HFF-Myc (cell line): ENCODE results near the gene ARFGAP3.

Source experiments
- DNase-seq: peaks from one replicate; pipeline ENCODE4 v3.0.0-alpha.2; 2011; ENCODE audit warnings: low read depth; ENCODE audit errors: extremely low read depth
- H3K4me3 ChIP-seq: replicated peaks from 2 replicates; pipeline ENCODE4 v1.5.1; 2011; ENCODE audit warnings: low read depth, mild to moderate bottlenecking, control low read depth, low read length
- TF ChIP-seq, protein P1 (sequence below): IDR thresholded peaks from 2 replicates; pipeline ENCODE4 v1.5.1; 2012; ENCODE audit warnings: mild to moderate bottlenecking, low read depth, low read length, control low read depth; ENCODE audit errors: missing control alignments

The ARFGAP3 gene

DNA sequence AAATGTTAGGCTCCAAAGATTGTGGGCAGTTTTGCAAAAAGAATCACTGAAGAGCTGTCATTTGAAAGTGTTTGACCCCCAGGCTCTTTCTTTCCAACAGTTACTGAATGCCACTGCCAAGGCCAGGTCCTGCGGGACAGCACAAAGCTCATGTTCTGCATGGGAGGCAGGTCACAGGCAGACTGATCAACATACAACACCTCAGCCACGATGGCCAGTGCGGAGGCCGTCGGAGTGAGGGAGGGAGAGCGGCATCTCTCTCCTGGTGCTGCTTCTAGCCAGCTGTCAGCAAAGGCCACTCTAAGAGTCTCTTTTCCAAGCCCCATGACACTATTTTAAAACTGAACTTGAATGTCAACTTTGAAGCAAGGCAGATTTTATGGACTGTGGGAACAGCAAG lies 49.9 kb downstream of the ARFGAP3 start:
- TF ChIP-seq, protein P1, sequence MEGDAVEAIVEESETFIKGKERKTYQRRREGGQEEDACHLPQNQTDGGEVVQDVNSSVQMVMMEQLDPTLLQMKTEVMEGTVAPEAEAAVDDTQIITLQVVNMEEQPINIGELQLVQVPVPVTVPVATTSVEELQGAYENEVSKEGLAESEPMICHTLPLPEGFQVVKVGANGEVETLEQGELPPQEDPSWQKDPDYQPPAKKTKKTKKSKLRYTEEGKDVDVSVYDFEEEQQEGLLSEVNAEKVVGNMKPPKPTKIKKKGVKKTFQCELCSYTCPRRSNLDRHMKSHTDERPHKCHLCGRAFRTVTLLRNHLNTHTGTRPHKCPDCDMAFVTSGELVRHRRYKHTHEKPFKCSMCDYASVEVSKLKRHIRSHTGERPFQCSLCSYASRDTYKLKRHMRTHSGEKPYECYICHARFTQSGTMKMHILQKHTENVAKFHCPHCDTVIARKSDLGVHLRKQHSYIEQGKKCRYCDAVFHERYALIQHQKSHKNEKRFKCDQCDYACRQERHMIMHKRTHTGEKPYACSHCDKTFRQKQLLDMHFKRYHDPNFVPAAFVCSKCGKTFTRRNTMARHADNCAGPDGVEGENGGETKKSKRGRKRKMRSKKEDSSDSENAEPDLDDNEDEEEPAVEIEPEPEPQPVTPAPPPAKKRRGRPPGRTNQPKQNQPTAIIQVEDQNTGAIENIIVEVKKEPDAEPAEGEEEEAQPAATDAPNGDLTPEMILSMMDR, result no peak
- H3K4me3 ChIP-seq, result no peak overlapping the region
- no peak for DNase-seq

DNA sequence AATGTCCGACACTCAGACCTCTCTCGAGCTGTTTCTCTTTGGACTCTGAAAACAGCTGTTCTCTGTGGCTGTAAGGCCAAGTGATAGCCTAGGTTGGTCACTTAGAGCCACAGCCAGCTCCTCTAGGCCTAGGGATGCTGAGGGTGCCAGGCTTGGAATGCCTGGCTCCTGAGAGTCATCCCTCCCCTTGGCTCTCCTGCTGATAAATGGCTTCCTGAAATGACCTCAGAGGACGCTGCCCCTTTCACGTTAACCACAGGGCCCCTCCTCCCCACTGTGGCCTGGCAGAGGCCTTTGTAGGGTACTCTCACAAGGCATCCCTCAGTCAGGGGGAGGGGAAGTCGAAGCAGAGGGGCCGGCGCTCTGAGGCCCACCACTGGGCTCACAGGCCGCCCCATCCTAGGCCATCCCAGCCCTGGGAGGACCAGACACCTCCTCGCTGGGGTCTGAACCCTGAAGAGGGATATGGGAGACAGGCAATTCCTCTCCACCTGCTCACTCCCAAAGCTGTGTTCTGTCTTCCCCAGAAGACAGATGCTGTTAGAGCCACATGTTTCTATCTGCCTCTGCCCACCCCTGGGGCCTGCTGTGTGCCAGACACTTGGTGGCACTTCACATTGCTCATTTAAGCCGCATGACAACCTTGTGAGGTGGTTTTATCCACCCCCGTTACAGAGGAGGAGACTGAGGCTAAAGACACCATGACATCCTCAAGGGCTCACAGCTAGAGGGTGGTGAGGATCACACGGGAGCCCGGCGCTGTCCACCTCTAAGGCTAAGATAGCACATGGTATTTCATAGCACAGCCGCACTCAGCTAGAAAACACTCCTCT lies 50.9 kb downstream of the ARFGAP3 start:
- TF ChIP-seq, protein P1, result no peak
- no peak overlapping the region for H3K4me3 ChIP-seq
- DNase-seq, result no peak

DNA sequence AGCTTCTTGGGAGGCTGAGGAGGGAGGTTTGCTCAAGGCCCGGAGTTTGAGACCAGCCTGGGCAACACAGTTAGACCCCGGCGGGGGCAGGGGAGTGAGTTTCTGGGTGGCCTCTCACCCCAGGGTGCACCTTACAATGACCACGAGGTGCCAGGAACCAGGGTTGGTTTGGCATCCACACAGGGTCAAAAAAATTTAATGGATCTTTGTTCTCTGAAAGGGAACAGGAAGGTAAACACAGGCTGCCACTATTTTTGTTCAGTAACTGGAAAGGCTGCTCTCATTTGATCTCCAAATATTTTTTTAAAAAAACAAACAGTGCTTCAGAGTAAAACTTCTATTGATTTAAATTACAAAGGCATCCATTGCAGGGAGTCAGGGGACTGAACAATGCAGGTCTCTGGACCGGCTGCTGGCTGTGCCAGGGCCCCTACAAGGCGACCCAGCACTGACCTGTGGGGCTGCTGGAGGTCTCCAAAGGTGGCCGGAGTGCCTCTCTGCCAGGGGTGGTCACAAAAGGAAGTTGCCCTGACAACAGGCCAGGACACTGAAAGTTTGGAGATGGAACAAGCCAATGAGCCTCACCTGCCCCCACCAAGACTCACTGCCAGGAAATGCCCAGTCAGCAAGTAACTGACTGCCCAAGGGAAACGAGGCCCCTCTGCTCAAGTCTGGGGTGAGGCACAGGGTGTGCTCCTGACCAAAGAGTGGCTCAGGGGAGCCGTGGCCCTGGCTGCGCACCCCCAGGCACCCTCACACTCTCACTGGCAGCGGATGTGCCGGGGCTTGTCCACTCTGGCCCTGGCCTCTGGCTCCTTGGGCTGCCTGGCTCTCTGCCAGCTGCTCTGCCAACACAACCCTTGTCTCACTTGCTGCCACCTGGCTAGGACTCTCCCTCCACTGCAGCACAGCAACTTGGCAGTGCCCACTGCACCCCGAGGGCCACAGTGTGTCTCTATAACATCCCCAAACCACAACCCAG lies 51.8 kb downstream of the ARFGAP3 start:
- DNase-seq, result no peak
- no peak overlapping the region for H3K4me3 ChIP-seq
- TF ChIP-seq, protein P1, result no peak

DNA sequence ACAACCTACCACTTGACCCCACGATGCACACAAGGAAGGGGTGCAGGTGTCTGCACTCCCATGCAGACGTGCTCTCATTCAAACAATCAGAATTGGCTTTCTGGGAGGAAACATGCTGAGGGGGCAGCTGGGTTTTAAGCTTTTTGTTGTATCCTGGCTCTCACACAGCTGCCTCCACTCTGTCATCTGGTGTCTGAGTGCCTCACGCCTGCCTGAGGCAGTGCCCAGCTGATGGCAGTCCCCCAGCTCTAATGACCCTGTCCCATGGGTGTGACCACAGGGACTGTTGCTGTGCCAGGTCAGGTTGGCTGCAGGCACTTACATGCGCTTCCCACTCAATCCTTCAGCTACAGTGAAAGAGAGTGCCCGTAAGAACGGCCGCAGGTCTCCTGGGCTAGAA lies 53.7 kb downstream of the ARFGAP3 start:
- no peak overlapping the region for H3K4me3 ChIP-seq
- no peak for DNase-seq
- TF ChIP-seq, protein P1, result no peak

DNA sequence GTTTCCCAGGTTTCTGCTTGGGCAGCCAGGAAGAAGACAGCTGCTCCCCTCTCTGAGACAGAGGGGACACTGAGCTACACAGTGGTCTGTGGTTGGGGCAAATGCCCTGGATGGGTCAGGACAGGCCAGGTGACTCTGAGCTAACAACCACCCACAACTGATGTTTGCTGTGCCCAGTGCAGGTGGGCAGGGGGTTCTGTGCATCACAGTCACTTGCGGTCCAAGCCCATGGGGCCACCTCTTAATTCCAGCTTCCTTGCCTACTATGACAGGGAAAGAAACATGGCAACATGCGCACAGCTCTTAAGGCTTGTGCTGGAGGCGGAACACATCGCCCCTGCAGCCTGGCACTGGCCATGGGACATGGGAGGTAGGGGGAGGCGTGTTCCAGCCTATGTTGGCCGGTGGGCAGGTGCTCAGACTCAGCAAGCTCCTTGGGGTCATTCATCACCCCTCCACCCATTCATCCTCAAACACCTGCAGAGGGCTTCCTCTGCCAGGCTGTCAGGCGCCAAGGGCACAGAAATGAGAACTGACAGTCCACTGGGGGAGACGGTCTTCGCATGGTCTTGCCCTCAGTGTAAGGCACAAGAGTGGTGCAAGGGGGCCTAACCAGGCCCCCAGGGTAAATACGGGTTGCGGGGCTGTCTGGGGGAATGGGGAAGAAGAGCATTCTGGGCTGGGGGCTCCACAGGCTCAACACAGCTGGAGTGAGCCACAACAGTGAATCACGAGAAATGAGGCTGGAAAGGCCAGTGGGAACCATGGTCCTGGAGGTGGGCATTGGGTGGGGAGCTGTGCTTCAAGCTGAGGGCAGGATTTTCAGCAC lies 55.6 kb downstream of the ARFGAP3 start:
- DNase-seq, result no peak
- no peak overlapping the region for H3K4me3 ChIP-seq
- TF ChIP-seq, protein P1, result no peak
